ENCODE measurements around the gene FAM120B.

GRCh38 chr6:170287371-170287876 lies 19.1 kb upstream of the FAM120B start:
- no peak for TF ChIP-seq POLR2A (IDR thresholded peaks at IDR 0.05; ENCODE audit: low read depth, low read length)
- no peak for TF ChIP-seq POU2F2 (IDR thresholded peaks at IDR 0.05; ENCODE audit: low read depth, low read length)
